Kidney (tissue), 14 donors: ENCODE measurements around the gene FRAT2. TPM values are rescaled to one million over a fixed set of nuclear protein-coding genes. Genes with fewer than 3 reads are reported as not detected.

Experiments
- DNase-seq, 5 donors: peaks; one replicate each; pipeline ENCODE4 v3.0.0-alpha.2; 2013 to 2020
- FAIRE-seq: peaks from 2 replicates; lab custom pipeline; 2012; peaks lifted over from hg19 to GRCh38; lab: Jason Lieb, UNC
- H3K27ac ChIP-seq, 2 donors: one replicate each; pipeline ENCODE4 v1.7.0; 2013; ENCODE audit warnings: low read depth in 2 of 2, low read length in 2 of 2, inconsistent platforms in 1 of 2
- H3K27me3 ChIP-seq: one replicate; pipeline ENCODE4 v1.7.1; 2013; ENCODE audit warnings: low read length, inconsistent platforms; ENCODE audit not compliant: control insufficient read depth, insufficient read depth
- H3K36me3 ChIP-seq, 3 donors: one replicate each; pipeline versions ENCODE4 v1.7.0 to v1.7.1; 2013; ENCODE audit warnings: low read length in 3 of 3, control low read depth in 1 of 3, inconsistent platforms in 1 of 3; ENCODE audit not compliant: insufficient read depth in 3 of 3, control insufficient read depth in 2 of 3
- H3K4me1 ChIP-seq, 3 donors: one replicate each; pipeline versions ENCODE4 v1.7.0 to v1.7.1; 2013; ENCODE audit warnings: low read length in 3 of 3, inconsistent platforms in 1 of 3, low read depth in 1 of 3; ENCODE audit not compliant: control insufficient read depth in 2 of 3, insufficient read depth in 2 of 3
- H3K4me3 ChIP-seq, 3 donors: one replicate each; pipeline versions ENCODE4 v1.7.0 to v1.8.1; 2013; ENCODE audit warnings: low read length in 3 of 3, control low read depth in 1 of 3, inconsistent platforms in 1 of 3
- H3K9ac ChIP-seq, 3 donors: one replicate each; pipeline versions ENCODE4 v1.7.0 to v1.7.1; 2013; ENCODE audit warnings: low read length in 3 of 3, control low read depth in 1 of 3, inconsistent platforms in 1 of 3
- H3K9me3 ChIP-seq, 3 donors: one replicate each; pipeline versions ENCODE4 v1.7.0 to v1.7.1; 2013; ENCODE audit warnings: low read length in 3 of 3, control low read depth in 1 of 3, inconsistent platforms in 1 of 3; ENCODE audit not compliant: control insufficient read depth in 2 of 3, insufficient read depth in 1 of 3
- intact Hi-C: fragments of 100-400 bp; cut with DNase I; formaldehyde crosslinking; loops from one replicate; pipeline ENCODE4 v1.11.1; 2022
- polyA plus RNA-seq: library from polyadenylated mRNA; stranded (reverse); fragments of 350-450 nt; fragmentation: Illumina TruSeq; extraction: RNeasy Lipid Tissue Mini Kit (QIAGEN cat#74804); gene quantifications from one replicate; pipeline ENCODE4 v1.2.3, GENCODE V29; 2014; ENCODE audit warnings: low read depth, low replicate concordance; ENCODE audit not compliant: insufficient read depth
- total RNA-seq: library from RNA; stranded (reverse); fragmentation: NEBNext Ultra II Directional; extraction: Animal tissue kit (Norgen Biotek cat#: 25700); gene quantifications from one replicate; pipeline ENCODE4 v1.2.1, GENCODE V29; 2021
- TF ChIP-seq, protein P1 (sequence below): IDR thresholded peaks from 3 replicates; pipeline ENCODE4 v1.5.1; 2012; ENCODE audit warnings: mild to moderate bottlenecking, moderate library complexity, borderline replicate concordance; ENCODE audit not compliant: insufficient read depth; ENCODE audit errors: extremely low read depth
- donor health status: control.
- donor health status: control.
- donor health status: control.
- donor health status: control.
- donor health status: control.
- donor health status: DM: yes; HTN: yes; CAD: no.
- donor health status: Normal renal cell carcinoma (clear cell type).

FRAT2 gene
- total and polyA plus RNA-seq, 2 donors from 2014 or later: 5.4 to 16.8 TPM

GRCh38 chr10:97361537-97361901 is 27.0 kb upstream of the FRAT2 start:
- no peak overlapping the region for H3K27ac ChIP-seq
- no peak for DNase-seq
- H3K27me3 ChIP-seq: no peaks in the 10 kb centered on the region
- H3K4me1 ChIP-seq: peaks cover 0 to 3% (median 0%) of the 10 kb centered on the region in 3 donors
- TF ChIP-seq, protein P1, sequence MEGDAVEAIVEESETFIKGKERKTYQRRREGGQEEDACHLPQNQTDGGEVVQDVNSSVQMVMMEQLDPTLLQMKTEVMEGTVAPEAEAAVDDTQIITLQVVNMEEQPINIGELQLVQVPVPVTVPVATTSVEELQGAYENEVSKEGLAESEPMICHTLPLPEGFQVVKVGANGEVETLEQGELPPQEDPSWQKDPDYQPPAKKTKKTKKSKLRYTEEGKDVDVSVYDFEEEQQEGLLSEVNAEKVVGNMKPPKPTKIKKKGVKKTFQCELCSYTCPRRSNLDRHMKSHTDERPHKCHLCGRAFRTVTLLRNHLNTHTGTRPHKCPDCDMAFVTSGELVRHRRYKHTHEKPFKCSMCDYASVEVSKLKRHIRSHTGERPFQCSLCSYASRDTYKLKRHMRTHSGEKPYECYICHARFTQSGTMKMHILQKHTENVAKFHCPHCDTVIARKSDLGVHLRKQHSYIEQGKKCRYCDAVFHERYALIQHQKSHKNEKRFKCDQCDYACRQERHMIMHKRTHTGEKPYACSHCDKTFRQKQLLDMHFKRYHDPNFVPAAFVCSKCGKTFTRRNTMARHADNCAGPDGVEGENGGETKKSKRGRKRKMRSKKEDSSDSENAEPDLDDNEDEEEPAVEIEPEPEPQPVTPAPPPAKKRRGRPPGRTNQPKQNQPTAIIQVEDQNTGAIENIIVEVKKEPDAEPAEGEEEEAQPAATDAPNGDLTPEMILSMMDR: no peak
- H3K9ac ChIP-seq: no peak overlapping the region
- intact Hi-C loops: no loop called here
- no peaks in the 10 kb centered on the region for H3K9me3 ChIP-seq
- H3K36me3 ChIP-seq: peaks cover 0 to 5% (median 3%) of the 10 kb centered on the region in 3 donors
- no peak overlapping the region for H3K4me3 ChIP-seq
- FAIRE-seq: no peak

DNA sequence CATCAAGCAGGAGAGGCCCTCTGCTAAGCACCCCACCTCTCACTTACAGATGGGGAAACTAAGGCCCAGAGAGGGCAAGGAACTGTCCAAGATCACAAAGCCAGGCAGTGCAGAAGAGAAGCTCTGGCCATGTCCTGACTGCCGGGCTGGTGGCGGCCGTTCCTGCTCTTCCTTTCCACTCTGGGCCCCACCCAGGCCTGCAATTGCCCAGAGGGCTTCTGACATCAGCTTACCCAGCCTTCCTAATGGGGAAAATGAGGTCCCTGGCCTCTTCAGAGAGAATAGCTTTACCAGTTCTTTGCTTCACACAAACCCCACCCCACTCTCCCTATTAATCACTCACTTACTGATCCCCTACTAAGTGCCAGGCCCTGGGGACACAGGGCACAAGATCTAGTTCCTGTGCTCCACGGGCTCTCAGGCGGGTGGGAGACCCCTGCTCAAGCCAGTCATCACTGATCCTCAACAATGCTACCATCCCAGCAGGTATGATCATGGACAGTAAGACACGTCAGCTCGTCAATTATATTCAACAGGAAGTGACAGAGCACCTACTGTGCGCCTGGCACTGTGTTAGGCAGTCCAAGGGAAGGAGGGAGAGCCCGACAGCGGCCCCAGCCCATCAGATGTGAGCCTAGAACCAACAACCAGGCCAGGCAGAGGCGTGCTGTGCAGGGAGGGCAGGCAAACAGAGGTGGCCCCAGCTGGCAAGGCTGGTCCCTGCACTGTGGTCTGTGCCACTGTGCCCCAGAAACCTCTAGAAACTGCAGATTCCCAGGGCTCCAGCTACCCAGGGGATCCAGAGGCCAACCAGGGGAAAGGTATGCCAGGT is 26.4 kb upstream of the FRAT2 start:
- Histone ChIP-seq H3K36me3 (peaks cover 0 to 5% (median 0%) of the 10 kb centered on the region in 3 donors), H3K27ac (no peak overlapping the region), H3K4me3 (no peak overlapping the region), H3K9ac (no peak overlapping the region), H3K4me1 (peaks cover 0 to 3% (median 2%) of the 10 kb centered on the region in 3 donors), H3K27me3 (no peaks in the 10 kb centered on the region), H3K9me3 (no peaks in the 10 kb centered on the region)
- TF ChIP-seq, protein P1: no peak
- DNase-seq: no peak
- intact Hi-C loops: no loop called here
- FAIRE-seq: no peak

GRCh38 chr10:97358781-97359180 is 24.3 kb upstream of the FRAT2 start:
- no peak overlapping the region for H3K9ac ChIP-seq
- no peaks in the 10 kb centered on the region for H3K9me3 ChIP-seq
- intact Hi-C loops: no loop called here
- peaks cover 0 to 5% (median 0%) of the 10 kb centered on the region in 3 donors for H3K36me3 ChIP-seq
- no peak overlapping the region for H3K27ac ChIP-seq
- FAIRE-seq (no peak), DNase-seq (no peak)
- TF ChIP-seq, protein P1: no peak
- peaks cover 0 to 3% (median 2%) of the 10 kb centered on the region in 3 donors for H3K4me1 ChIP-seq
- H3K4me3 ChIP-seq: no peak overlapping the region
- no peaks in the 10 kb centered on the region for H3K27me3 ChIP-seq
